Breast epithelium (tissue), 3 donors: ENCODE measurements around the gene DNAJC6.

ENCODE experiments used
- CTCF ChIP-seq, 3 donors: fragments of 450-650 bp; IDR thresholded peaks; one replicate each; pipeline ENCODE4 v1.5.1; 2016 to 2017; ENCODE audit warnings: antibody characterized with exemption in 3 of 3, mild to moderate bottlenecking in 3 of 3, moderate library complexity in 3 of 3
- POLR2A ChIP-seq: fragments of 450-650 bp; IDR thresholded peaks from one replicate; pipeline ENCODE4 v1.6.1; 2016; ENCODE audit warnings: antibody characterized with exemption, mild to moderate bottlenecking, moderate library complexity

- TF ChIP-seq CTCF (IDR thresholded peaks at IDR 0.05) = no peak
- TF ChIP-seq POLR2A = no peak
Measured at GRCh38 chr1:65281846-65282245, 27.5 kb upstream of the DNAJC6 start.
